ENCODE data around the gene HLA-B. TPM values are rescaled to one million over a fixed set of nuclear protein-coding genes. Genes with fewer than 3 reads are reported as not detected.

Gene HLA-B
- total and polyA plus RNA-seq, 4 donors, result 668 to 3,772 (median 1,436) TPM

DNA sequence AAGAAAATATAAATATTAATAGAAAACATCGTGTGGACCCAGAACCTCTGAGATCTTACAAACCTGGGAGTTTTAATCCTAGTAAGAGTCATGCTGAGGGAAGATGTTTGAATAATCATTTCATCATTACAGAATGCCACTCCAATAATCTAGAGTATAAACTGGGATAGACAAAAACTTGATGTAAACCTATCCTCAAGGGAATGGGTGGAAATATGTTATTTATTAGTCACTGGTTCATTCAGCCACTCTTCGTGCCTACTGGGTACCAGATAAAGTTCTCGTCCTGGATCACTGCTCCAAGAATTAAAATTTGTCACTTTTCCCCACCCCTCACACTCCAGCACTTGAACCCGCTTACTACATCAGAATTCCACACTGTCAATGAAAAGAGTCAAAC, 7.7 kb downstream of the HLA-B start:
- Histone ChIP-seq H3K4me3 (no peak overlapping the region), H3K27ac (ENCODE audit: low read depth in 1 of 2, low read length in 1 of 2) (no peak overlapping the region), H3K36me3 (ENCODE audit: control insufficient read depth in 4 of 4, insufficient read depth in 4 of 4, low read length in 4 of 4) (peaks cover 0 to 7% (median 0%) of the 10 kb centered on the region in 4 donors), H3K9me3 (ENCODE audit: control insufficient read depth in 4 of 4, insufficient read depth in 3 of 4, low read length in 3 of 4) (no peaks in the 10 kb centered on the region), H3K4me1 (ENCODE audit: control insufficient read depth in 5 of 5, insufficient read depth in 5 of 5, low read length in 5 of 5) (peaks cover 0 to 9% (median 0%) of the 10 kb centered on the region in 5 donors), H3K9ac (ENCODE audit: insufficient read depth in 1 of 2, low read length in 2 of 2) (no peak overlapping the region), H3K27me3 (ENCODE audit: control insufficient read depth in 3 of 3, insufficient read depth in 3 of 3, low read length in 2 of 3) (peaks cover 0 to 15% (median 0%) of the 10 kb centered on the region in 3 donors)
- 81 to 83% methylated on average over 4 of the region's 4 CpGs for WGBS, 2 donors
- TF ChIP-seq, protein P1, sequence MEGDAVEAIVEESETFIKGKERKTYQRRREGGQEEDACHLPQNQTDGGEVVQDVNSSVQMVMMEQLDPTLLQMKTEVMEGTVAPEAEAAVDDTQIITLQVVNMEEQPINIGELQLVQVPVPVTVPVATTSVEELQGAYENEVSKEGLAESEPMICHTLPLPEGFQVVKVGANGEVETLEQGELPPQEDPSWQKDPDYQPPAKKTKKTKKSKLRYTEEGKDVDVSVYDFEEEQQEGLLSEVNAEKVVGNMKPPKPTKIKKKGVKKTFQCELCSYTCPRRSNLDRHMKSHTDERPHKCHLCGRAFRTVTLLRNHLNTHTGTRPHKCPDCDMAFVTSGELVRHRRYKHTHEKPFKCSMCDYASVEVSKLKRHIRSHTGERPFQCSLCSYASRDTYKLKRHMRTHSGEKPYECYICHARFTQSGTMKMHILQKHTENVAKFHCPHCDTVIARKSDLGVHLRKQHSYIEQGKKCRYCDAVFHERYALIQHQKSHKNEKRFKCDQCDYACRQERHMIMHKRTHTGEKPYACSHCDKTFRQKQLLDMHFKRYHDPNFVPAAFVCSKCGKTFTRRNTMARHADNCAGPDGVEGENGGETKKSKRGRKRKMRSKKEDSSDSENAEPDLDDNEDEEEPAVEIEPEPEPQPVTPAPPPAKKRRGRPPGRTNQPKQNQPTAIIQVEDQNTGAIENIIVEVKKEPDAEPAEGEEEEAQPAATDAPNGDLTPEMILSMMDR (IDR thresholded peaks at IDR 0.05; ENCODE audit: control extremely low read depth, extremely low read depth), result no peak
- ATAC-seq (ENCODE audit: insufficient read depth, low FRiP score), result no peak
- DNase-seq, result no peak

DNA sequence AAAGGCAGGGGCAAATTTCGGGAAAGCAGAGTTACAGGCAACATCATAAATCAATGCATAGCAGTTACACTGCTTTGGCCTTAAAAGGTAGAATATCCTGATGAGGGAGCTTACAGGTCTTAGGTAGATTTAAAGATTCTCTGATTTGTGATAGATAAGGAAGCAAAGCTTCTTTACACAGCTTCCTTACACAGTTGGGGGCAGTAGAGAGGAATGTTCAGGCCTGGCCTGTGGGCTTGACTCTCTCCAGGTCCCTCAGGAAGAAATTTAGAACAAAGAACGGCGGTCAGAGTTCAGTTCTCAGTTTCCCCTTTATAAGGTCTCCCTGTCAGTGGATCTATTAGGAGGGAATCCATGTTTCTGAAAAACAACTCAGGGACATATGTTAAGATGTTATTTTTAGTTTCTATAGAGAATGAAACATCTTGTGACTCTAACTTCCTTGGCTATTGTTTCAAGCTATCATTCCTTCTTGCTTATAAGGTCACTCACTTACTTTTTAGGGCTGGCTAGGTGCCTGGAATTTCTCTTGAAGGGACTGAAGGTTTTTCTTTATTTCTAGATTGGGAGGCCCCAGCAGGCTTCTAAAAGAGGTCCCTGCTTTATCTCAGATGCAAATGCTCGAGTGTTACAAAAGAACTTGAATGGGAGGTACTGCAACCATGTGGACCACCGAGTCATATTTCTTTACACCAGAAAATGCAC, 11.8 kb downstream of the HLA-B start:
- Histone ChIP-seq H3K4me1 (ENCODE audit: control insufficient read depth in 5 of 5, insufficient read depth in 5 of 5, low read length in 5 of 5) (peaks cover 0 to 1% (median 0%) of the 10 kb centered on the region in 5 donors), H3K36me3 (ENCODE audit: control insufficient read depth in 4 of 4, insufficient read depth in 4 of 4, low read length in 4 of 4) (no peaks in the 10 kb centered on the region), H3K9ac (ENCODE audit: insufficient read depth in 1 of 2, low read length in 2 of 2) (no peak overlapping the region), H3K27me3 (ENCODE audit: control insufficient read depth in 3 of 3, insufficient read depth in 3 of 3, low read length in 2 of 3) (peaks cover 0 to 5% (median 0%) of the 10 kb centered on the region in 3 donors), H3K27ac (ENCODE audit: low read depth in 1 of 2, low read length in 1 of 2) (no peak overlapping the region), H3K9me3 (ENCODE audit: control insufficient read depth in 4 of 4, insufficient read depth in 3 of 4, low read length in 3 of 4) (peaks cover 0 to 4% (median 0%) of the 10 kb centered on the region in 4 donors), H3K4me3 (no peak overlapping the region)
- ATAC-seq (ENCODE audit: insufficient read depth, low FRiP score) (no peak), DNase-seq (no peak)
- TF ChIP-seq, protein P1 (IDR thresholded peaks at IDR 0.05; ENCODE audit: control extremely low read depth, extremely low read depth), result no peak
- WGBS, 2 donors, result 52 to 72% methylated on average over 5 of the region's 5 CpGs

DNA sequence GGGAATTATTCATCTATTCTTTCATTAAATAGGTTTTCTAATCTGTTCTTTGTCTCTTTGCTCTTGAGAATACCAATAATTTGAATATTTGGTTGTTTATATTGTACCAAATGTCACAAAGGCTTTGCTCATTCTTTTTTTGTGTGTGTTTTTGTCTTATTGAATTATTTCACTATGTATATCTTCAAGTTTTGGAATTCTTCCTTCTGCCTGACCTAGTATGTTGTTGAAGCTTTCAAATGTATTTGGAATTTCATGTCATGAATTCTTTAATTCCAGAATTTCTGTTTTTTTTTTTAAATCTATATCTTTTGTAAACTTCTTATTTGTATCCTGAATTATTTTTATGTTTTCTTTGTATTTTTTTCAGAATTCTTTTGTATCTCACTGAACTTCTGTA, 16.8 kb downstream of the HLA-B start:
- H3K27me3 ChIP-seq (ENCODE audit: control insufficient read depth in 3 of 3, insufficient read depth in 3 of 3, low read length in 2 of 3), result no peaks in the 10 kb centered on the region
- peaks cover 0 to 1% (median 0%) of the 10 kb centered on the region in 5 donors for H3K4me1 ChIP-seq (ENCODE audit: control insufficient read depth in 5 of 5, insufficient read depth in 5 of 5, low read length in 5 of 5)
- H3K9ac ChIP-seq (ENCODE audit: insufficient read depth in 1 of 2, low read length in 2 of 2), result no peak overlapping the region
- peaks cover 0 to 9% (median 4%) of the 10 kb centered on the region in 4 donors for H3K9me3 ChIP-seq (ENCODE audit: control insufficient read depth in 4 of 4, insufficient read depth in 3 of 4, low read length in 3 of 4)
- TF ChIP-seq, protein P1 (IDR thresholded peaks at IDR 0.05; ENCODE audit: control extremely low read depth, extremely low read depth), result no peak
- DNase-seq (no peak), ATAC-seq (ENCODE audit: insufficient read depth, low FRiP score) (no peak)
- H3K36me3 ChIP-seq (ENCODE audit: control insufficient read depth in 4 of 4, insufficient read depth in 4 of 4, low read length in 4 of 4), result no peaks in the 10 kb centered on the region
- no peak overlapping the region for H3K27ac ChIP-seq (ENCODE audit: low read depth in 1 of 2, low read length in 1 of 2)
- H3K4me3 ChIP-seq, result no peak overlapping the region
